PC-9 (cell line): ENCODE data around the gene KIFC1.
"Not testable (repeated sequence)": the region's sequence is repeated elsewhere in the genome, so short reads cannot be mapped to it uniquely, and the experiment has no call there.

Source experiments
- EZH2 ChIP-seq: fragments of 200-600 bp; sonication (generic); IDR thresholded peaks from 2 replicates; pipeline ENCODE4 v1.8.0; 2017; ENCODE audit warnings: antibody characterized with exemption, low read depth
- TF ChIP-seq, protein P1 (sequence below): fragments of 200-600 bp; sonication (generic); conservative IDR thresholded peaks from 2 replicates; pipeline ENCODE4 v1.6.1; 2017; ENCODE audit warnings: mixed run types, antibody characterized with exemption, mild to moderate bottlenecking, moderate library complexity

DNA sequence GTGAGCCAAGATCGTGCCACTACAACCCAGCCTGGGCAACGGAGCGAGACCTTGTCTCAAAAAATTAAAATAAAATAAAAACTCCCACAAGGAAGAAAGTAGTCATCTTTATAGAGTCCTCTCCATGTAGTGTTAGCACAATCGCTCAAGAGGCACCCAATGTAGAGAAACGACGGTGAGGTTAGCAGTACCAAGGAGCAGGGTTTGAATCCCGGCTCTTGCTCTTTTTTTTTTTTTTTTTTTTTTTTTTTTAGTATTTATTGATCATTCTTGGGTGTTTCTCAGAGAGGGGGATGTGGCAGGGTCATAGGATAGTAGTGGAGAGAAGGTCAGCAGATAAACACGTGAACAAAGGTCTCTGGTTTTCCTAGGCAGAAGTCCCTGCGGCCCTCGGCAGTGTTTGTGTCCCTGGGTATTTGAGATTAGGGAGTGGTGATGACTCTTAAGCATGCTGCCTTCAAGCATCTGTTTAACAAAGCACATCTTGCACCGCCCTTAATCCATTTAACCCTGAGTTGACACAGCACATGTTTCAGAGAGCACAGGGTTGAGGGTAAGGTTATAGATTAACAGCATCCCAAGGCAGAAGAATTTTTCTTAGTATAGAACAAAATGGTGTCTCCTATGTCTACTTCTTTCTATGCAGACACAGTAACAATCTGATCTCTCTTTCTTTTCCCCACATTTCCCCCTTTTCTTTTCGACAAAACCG, 34.3 kb upstream of the KIFC1 start:
- TF ChIP-seq, protein P1, sequence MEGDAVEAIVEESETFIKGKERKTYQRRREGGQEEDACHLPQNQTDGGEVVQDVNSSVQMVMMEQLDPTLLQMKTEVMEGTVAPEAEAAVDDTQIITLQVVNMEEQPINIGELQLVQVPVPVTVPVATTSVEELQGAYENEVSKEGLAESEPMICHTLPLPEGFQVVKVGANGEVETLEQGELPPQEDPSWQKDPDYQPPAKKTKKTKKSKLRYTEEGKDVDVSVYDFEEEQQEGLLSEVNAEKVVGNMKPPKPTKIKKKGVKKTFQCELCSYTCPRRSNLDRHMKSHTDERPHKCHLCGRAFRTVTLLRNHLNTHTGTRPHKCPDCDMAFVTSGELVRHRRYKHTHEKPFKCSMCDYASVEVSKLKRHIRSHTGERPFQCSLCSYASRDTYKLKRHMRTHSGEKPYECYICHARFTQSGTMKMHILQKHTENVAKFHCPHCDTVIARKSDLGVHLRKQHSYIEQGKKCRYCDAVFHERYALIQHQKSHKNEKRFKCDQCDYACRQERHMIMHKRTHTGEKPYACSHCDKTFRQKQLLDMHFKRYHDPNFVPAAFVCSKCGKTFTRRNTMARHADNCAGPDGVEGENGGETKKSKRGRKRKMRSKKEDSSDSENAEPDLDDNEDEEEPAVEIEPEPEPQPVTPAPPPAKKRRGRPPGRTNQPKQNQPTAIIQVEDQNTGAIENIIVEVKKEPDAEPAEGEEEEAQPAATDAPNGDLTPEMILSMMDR: not testable (repeated sequence)
- TF ChIP-seq EZH2: not testable (repeated sequence)
